NCI-H82 treated with DMSO at 0.1 percent for 48 hours (cell line): ENCODE data around the gene EVX2.

ENCODE experiments used
- DNase-seq: peaks from one replicate; lab custom pipeline; 2025; ENCODE audit not compliant: unreplicated experiment; lab: John Stamatoyannopoulos, UW

The EVX2 gene

DNA sequence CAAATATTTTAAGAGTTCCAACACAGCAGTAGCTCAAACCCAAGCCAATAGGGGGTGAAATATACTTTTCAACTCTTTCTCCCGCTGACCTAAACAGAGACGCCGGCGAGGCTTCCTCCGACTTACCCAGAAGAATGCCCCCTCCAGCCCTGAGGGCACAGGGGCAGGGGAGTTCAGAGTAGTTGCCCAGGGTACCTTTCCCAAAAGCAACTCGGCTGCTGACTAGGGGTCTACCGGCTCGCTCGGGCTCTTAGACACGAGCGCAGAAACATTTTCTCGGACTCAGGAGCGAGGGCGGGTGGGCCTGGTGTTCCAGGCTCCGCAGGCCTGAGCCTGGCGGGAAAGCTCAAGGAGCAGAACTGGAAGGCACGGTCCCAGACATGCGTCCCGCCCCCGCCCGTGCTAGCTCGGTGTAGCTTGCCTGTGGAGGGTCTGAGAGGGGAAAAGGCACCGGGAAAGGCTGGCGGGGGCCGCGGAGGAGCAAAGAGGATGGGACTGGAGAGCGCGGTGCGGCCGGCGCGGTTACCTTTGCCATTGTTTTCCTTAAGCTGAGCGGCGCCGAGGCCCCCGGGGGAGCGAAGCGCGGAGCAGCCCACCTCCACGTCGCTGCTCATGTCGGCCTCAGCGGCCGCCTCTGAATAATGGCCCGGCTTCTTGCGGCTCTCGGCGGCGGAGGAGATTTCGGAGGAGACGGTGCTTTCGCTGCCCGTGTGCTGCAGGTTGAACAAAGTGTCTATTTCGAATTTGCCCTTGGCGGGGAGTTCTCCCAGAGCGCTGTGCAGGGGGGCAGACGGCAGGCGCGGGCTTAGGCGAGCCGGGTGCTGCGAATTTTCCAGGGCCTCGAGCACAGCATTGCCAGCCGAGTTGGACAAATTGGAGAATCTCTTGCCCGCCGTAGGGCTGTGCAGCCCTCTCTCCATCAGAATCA is 674 bp downstream of the EVX2 start:
- no peak for DNase-seq

GRCh38 chr2:176082525-176082823 is 1.3 kb downstream of the EVX2 start:
- no peak for DNase-seq

DNA sequence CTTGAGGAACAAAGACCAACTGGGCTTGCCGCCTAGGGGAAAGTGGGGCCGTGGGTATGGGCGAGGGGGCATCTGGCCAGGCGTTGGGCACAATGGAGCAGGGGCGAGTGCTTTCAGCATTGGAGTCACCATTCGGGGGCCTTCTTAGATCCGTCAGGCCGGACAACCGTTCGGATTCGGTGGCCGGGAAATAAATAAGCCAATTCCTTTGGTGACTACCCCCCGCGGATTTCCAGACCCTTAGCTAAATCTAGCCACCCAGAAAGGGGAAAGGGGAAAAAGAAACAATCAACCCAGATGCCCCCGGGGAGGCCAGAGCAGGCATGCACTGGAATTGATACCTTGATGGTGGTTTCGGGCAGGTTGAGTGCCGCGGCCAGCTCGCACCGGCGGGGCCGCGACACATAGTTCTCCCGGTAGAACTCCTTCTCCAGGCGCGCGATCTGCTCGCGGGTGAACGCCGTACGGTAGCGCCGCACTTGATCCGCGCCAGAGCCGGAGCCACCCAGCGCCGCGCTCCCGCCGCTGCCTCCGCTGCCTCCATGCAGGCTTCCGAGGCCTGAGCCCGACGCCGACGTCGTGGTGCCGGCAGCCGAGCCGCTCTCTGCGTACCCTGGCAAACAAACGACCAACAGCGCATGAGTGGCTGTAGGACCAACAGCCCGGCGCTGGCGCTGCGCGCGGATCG is 1.8 kb downstream of the EVX2 start:
- no peak for DNase-seq

DNA sequence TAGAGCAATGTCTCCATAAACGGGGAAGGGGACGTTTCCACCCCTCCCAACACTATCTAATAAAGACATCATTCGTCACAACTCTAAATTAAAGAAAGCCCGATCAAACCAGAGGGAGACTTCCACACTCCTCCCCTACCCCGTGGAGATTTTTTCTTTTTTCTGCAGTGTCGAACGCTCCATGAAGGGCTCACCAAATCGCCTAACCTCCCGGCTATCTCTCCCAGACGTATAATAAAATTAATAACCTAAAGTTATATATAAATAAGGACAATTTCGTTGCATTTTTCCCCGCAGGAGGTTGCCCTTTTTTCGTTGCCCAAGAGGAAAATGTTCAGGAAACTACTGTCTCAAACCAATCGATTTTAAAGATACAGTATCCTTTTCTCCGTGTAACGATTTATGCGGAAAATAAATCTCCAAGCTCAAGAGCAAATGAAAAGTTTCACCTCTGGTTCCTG is 2.4 kb downstream of the EVX2 start:
- no peak for DNase-seq

- DNase-seq = no peak
Observed at GRCh38 chr2:176080540-176081375, 3.0 kb downstream of the EVX2 start.

- DNase-seq = peak; percentile 83
Observed at GRCh38 chr2:176079831-176080539, 3.8 kb downstream of the EVX2 start.

DNA sequence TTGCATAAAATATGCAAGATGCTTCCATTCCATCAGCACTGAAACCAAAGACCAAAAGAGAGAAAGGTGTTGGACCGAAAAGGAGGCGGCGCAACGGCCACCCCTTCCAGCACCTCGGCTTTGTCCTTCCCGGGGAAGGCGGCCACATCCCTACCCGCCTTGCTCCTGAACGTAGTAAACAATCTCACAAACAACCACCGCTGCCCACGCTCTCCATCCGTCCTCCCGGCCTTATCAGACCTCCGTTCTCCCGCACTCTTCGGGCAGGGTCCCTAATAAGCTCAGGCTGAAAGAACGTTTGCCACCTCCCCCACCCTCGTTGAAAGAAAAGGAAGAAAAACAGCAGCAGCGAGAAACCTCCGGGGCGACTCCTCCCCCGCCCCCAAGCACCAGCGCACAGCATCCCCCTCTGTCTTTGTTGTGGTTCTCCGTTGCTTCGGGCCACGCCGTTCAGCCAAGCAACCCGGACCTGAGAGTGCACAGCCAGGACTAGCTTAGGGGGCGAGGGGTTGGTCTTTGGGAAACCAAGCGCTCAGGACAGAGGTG is 4.4 kb downstream of the EVX2 start:
- DNase-seq = peak; percentile 80

DNA sequence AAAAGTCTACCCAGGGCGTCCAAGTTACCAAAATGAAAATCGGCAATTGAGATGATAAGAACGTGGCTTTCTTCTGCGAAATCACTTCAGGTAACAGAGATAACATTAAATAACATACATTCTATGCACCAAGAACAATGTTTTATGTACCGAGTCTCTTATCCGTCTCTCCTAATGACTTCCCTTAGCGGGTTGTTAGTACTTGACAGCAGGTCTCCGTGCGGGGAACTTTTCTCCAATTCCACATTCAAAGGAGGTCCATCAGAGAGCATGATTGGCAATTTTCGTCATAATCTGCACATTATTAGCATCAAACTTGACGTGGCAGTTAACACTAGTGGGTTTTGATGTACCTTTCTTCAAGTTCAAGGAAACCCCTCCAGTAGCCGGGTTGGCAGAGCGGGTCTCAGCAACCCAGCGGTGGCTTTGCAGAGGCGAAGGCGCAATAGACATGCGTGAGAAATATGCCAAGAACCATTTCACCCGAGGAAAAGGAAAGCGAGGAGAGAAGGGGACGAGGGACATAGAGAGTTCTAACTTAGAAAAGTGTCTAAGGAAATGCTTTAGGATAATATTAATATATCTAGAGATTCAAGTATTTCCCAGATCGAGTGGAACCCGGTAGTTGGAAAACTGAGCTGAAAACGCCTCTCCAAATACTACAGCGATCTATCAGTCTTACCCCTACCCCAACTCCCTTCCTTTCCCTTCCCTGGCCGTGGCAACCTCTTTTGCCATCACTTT is 5.0 kb downstream of the EVX2 start:
- DNase-seq = peak; percentile 84

DNA sequence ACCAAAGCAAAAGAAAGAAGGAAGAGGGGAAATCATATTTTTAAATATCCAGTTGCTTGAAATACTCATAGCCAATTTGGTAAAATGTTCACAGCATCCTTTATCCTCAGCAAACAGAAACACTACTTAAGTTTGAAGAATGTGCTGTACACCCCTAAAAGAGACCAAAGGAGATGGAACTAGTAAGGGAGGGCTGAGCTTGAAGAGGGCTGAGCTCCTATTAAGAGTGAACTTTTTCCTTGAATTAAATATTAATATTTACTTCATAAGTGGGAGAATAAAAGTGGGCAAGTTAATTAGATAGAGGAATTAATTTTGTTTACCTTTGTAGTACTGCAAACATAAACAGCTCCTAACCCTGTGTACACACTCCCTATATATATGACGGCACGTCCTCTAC is 7.0 kb downstream of the EVX2 start:
- peak; percentile 44 for DNase-seq

GRCh38 chr2:176076063-176076462 is 7.7 kb downstream of the EVX2 start:
- no peak for DNase-seq

DNA sequence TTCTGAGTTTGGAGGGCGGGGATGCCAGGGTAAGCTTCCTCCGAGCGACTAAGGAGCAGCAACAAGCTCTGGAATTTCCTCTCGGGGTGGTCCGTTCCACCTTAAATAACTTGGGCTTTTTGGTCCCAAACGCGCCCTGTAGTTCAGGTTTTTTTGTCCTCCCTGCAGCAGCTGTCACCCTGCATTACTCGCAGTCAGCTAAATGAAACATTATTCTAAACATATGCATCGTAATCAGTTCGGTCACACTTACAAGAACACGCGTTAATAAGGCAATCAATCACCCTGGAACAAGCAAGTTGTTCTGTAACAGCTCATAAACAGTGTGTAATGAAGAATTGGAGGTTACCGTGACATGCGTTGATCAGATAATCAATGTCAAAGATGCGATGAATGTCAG is 8.3 kb downstream of the EVX2 start:
- DNase-seq = peak; percentile 68

GRCh38 chr2:176074919-176075425 is 8.8 kb downstream of the EVX2 start:
- DNase-seq = no peak

- peak; percentile 71 for DNase-seq
Observed at GRCh38 chr2:176072951-176073904, 10.5 kb downstream of the EVX2 start.

DNA sequence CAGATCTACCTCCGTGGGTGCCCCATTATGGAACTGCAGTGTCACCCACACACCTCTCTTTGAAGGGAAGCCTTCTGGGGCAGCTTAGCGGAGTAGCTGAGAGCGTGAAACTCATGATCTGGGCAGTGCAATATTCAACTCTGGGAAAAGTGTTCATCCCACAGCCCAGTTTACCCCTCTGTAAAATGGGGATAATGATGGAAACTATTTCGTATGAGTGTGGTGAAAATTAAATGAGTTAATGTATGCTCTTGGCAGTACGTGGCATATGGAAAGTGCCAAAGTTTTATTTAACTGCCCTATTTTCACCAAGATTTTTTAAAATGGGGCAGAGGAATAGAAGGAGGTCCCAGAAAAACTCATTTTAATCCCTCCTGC is 11.5 kb downstream of the EVX2 start:
- no peak for DNase-seq

DNA sequence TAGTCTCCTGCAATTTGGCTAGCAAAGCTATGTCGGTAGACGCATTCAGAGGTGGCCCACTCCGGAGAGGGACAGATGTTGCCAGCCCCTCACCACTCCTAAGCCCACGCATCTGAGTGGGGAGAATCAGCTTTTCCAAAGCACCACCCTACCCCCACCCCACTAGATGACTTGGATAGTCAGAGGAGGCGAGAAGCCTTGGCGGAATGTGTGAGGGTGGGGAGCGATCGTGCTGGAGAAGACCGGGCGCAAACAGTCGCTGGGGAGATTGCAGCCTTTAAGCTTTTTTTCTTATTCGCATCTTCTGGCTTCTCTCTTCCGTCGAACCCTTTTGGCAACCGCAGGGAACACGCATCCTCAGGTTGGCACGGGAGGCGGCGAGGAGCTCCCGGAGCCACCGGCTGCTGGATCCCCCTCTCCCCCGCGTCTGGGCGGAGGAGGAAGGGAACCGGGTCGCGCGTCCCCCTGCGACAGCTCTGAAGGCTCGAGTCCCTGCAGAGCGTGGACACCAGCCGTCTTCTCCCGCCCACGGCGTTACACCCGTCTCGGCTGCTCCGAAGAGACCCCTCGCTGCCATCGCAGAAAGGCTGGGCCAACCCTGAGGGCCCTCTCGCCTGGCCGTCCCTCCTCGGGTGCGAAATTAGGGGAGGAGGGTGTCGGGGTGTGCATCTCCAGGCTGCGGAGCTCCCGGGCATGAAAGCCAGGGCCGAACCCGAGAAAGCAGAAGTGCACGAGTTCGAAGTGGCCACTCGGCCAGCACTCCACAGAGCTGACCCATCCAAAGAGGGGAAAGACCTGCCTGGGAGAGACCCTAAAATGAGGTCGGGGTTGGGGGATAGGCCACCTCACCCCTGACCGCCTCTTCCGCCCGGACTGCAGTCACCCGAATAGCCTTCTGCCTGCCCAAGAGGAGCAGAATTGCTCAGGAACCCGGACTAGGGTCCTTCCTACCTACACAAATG is 12.2 kb downstream of the EVX2 start:
- no peak for DNase-seq

DNA sequence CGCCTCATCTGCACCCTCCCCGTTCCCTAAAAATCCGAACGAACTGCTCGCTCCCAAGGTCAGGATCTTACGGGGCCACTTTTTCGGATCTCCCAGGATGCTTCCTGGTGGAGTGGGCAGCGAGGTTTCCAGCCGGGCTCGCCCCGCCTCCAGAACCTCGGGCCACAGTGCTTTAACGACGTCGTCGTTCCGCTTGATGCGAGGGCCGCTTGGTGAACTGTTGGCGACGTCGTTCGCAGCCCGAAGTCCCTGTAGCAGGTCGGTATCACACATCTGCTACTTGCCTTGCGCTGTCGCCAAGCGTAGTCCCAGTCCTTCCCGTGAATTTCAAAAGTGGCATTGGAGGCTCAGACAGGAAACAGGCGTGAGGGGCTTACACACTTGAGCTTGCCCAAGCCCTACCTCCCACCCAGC is 15.3 kb downstream of the EVX2 start:
- no peak for DNase-seq

DNA sequence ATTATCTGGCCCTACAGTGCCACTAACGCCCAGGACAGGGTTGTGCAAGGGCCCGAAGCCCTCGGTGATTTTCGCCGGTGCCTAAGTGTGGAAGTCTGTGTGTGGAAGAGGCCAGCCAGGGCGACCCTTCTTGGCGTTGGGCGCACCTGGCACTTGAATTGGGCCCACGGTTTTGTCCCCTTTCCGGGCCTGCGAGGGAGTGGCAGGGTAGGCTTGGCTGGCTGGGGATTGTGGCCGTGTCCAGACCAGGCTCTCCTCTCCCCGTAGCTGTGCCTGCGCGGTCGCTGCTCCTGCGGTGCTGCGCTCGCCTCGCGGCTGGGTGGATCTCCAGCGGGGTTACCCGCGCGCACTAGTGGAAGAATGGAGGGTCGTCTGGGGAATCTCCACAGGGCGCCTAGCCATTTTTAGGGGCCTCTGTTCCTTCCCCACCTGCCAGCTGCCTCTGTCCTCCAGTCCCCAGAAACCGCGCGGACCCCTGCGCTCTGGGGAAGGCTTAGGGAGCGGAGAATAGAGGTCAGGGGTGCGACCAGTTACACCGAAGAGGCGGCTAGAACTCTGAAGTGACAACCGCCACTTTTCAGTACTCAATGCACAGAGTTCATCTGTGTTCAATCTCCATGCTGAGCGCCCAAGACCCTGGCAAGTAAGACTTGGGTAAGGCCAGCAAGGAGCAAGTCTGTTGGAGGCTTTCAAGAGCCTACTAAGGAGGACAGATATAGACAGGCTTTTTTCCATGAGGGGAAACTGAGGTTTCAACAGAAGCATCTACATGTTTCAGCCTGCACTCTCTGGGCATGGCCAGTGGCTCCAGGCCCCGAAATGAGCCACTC is 16.0 kb downstream of the EVX2 start:
- DNase-seq = no peak
